ENCODE measurements around the gene RAB21. TPM values are rescaled to one million over a fixed set of nuclear protein-coding genes. Genes with fewer than 3 reads are reported as not detected.
A peak's percentile ranks its signal among the peaks of the same experiment; 100 is the strongest.

The RAB21 gene
- total RNA-seq, 1 donor: 37.5 TPM

- TF ChIP-seq CTCF (IDR thresholded peaks at IDR 0.05; ENCODE audit: insufficient read depth, low read length): no peak
- H3K4me3 ChIP-seq (ENCODE audit: low read depth, low read length): no peak overlapping the region
- peak; percentile 25 for DNase-seq (ENCODE audit: low read depth)
Measured at GRCh38 chr12:71763677-71764379, 9.2 kb downstream of the RAB21 start.

GRCh38 chr12:71764587-71765321 is 10.1 kb downstream of the RAB21 start:
- no peak for TF ChIP-seq CTCF (IDR thresholded peaks at IDR 0.05; ENCODE audit: insufficient read depth, low read length)
- DNase-seq (ENCODE audit: low read depth): no peak
- H3K4me3 ChIP-seq (ENCODE audit: low read depth, low read length): no peak overlapping the region

GRCh38 chr12:71766202-71766601 is 11.5 kb downstream of the RAB21 start:
- no peak for DNase-seq (ENCODE audit: low read depth)
- TF ChIP-seq CTCF (IDR thresholded peaks at IDR 0.05; ENCODE audit: insufficient read depth, low read length): no peak
- H3K4me3 ChIP-seq (ENCODE audit: low read depth, low read length): no peak overlapping the region

- DNase-seq (ENCODE audit: low read depth): no peak
- TF ChIP-seq CTCF (IDR thresholded peaks at IDR 0.05; ENCODE audit: insufficient read depth, low read length): no peak
Measured at GRCh38 chr12:71767183-71767582, 12.5 kb downstream of the RAB21 start.

GRCh38 chr12:71768900-71769299 is 14.2 kb downstream of the RAB21 start:
- no peak for DNase-seq (ENCODE audit: low read depth)
- H3K4me3 ChIP-seq (ENCODE audit: low read depth, low read length): no peak overlapping the region
- TF ChIP-seq CTCF (IDR thresholded peaks at IDR 0.05; ENCODE audit: insufficient read depth, low read length): no peak

More at GRCh38 chr12:71767183-71767582, 12.5 kb downstream of the RAB21 start:
- no peak overlapping the region for H3K4me3 ChIP-seq (ENCODE audit: low read depth, low read length)

GRCh38 chr12:71771069-71771468 is 16.4 kb downstream of the RAB21 start:
- no peak overlapping the region for H3K4me3 ChIP-seq (ENCODE audit: low read depth, low read length)
- no peak for DNase-seq (ENCODE audit: low read depth)
- TF ChIP-seq CTCF (IDR thresholded peaks at IDR 0.05; ENCODE audit: insufficient read depth, low read length): no peak

Measured in fibroblast of the aortic adventitia (primary cell).